HepG2 (cell line): ENCODE results near the gene KCNK6. TPM values are rescaled to one million over a fixed set of nuclear protein-coding genes. Genes with fewer than 3 reads are reported as not detected.

Experiments
- ATAC-seq: fragments of 200-7000 bp; cut with Tn5 transposase; 3 replicates; pipeline ENCODE4 v1.9.1; 2020; ENCODE audit warnings: mild to moderate bottlenecking, moderate library complexity
- BruUV-seq: library from RNA; stranded (reverse); fragments of 400-500 nt; replicated peaks from 2 replicates; lab custom pipeline; 2021; lab: Mats Ljungman, UMichigan
- CTCF ChIA-PET: fragments of 300-600 bp; formaldehyde crosslinking; extraction: SDS; loops from one replicate; lab custom pipeline; 2021; ENCODE audit warnings: low total read pairs, inconsistent platforms, low intra/inter-chr PET ratio; lab: Yijun Ruan, JAX
- POLR2A ChIA-PET: fragments of 350-600 bp; sonication (Branson Sonifier 250); formaldehyde crosslinking; loops from one replicate; lab custom pipeline; 2020; ENCODE audit warnings: antibody characterized with exemption, inconsistent platforms; lab: Yijun Ruan, JAX
- DNase-seq: peaks from one replicate; pipeline ENCODE4 v3.0.0-alpha.2; 2015; ENCODE audit warnings: low spot score
- FAIRE-seq: peaks from 3 replicates; lab custom pipeline; 2011; peaks lifted over from hg19 to GRCh38; lab: Jason Lieb, UNC
- H2AFZ ChIP-seq: one replicate; pipeline ENCODE4 v1.6.1; 2011; ENCODE audit warnings: low read length, inconsistent platforms
- H3K27ac ChIP-seq: fragments of 300-600 bp; 3 replicates; pipeline ENCODE4 v1.8.0; 2011; ENCODE audit warnings: mixed run types, mild to moderate bottlenecking, mixed read lengths, low read length, inconsistent platforms; ENCODE audit not compliant: insufficient read depth; ENCODE audit errors: extremely low read length
- H3K27me3 ChIP-seq, 2 experiments: fragments of 200-600 bp in 1 of 2; 2 replicates in 1 of 2; 3 replicates in 1 of 2; pipeline versions ENCODE4 v1.6.0 to v1.8.0; 2011; ENCODE audit warnings: low read length in 2 of 2, mild to moderate bottlenecking in 2 of 2, moderate library complexity in 2 of 2, inconsistent platforms in 1 of 2; ENCODE audit not compliant: insufficient read depth in 2 of 2, control insufficient read depth in 1 of 2
- H3K36me3 ChIP-seq, 2 experiments: fragments of 200-600 bp in 1 of 2; replicated peaks in 1 of 2; 2 replicates in 1 of 2; 3 replicates in 1 of 2; pipeline versions ENCODE4 v1.5.1 to v1.8.0; 2011; ENCODE audit warnings: low read length in 2 of 2, inconsistent platforms in 1 of 2; ENCODE audit not compliant: insufficient read depth in 2 of 2, control insufficient read depth in 1 of 2
- H3K4me1 ChIP-seq: 2 replicates; pipeline ENCODE4 v1.5.1; 2012; ENCODE audit warnings: low read length, inconsistent platforms; ENCODE audit not compliant: insufficient read depth
- H3K4me2 ChIP-seq: 2 replicates; pipeline ENCODE4 v1.6.0; 2011; ENCODE audit warnings: low read depth, low read length, inconsistent platforms
- H3K4me3 ChIP-seq, 3 experiments: fragments of 200-600 bp in 1 of 3; sonication (generic), shearing (Covaris generic) in 1 of 3; replicated peaks in 1 of 3; 2 replicates each; pipeline ENCODE4 v1.5.1; 2011 to 2016; ENCODE audit warnings: low read length in 3 of 3, inconsistent platforms in 2 of 3, low read depth in 2 of 3, mild to moderate bottlenecking in 2 of 3, control low read depth in 1 of 3, mixed read lengths in 1 of 3; ENCODE audit not compliant: insufficient read depth in 1 of 3
- H3K79me2 ChIP-seq: one replicate; pipeline ENCODE4 v1.6.1; 2011; ENCODE audit warnings: low read length, inconsistent platforms; ENCODE audit not compliant: insufficient read depth
- H3K9ac ChIP-seq: 2 replicates; pipeline ENCODE4 v1.6.0; 2011; ENCODE audit warnings: mild to moderate bottlenecking, low read depth, low read length, inconsistent platforms; ENCODE audit not compliant: insufficient read depth
- H3K9me3 ChIP-seq: 2 replicates; pipeline ENCODE4 v1.5.1; 2012; ENCODE audit warnings: mild to moderate bottlenecking, low read length
- H4K20me1 ChIP-seq: 2 replicates; pipeline ENCODE4 v1.6.0; 2011; ENCODE audit warnings: inconsistent platforms, mild to moderate bottlenecking, low read length, moderate library complexity; ENCODE audit not compliant: insufficient read depth
- ARNT2 ChIP-seq: sonication (generic); formaldehyde crosslinking; IDR thresholded peaks from 2 replicates; pipeline ENCODE4 v1.8.0; 2022; ENCODE audit warnings: mild to moderate bottlenecking, low read depth, missing genetic modification reagents, moderate library complexity
- CHD2 ChIP-seq: IDR thresholded peaks from 2 replicates; pipeline ENCODE4 v1.6.1; 2011; ENCODE audit warnings: low read depth, low read length, improper control_type of control experiment
- ELF4 ChIP-seq: sonication (generic); formaldehyde crosslinking; IDR thresholded peaks from 2 replicates; pipeline ENCODE4 v1.5.0; 2020; ENCODE audit warnings: missing genetic modification reagents, mild to moderate bottlenecking, moderate library complexity, borderline replicate concordance
- MATR3 ChIP-seq: sonication (generic); formaldehyde crosslinking; IDR thresholded peaks from 2 replicates; pipeline ENCODE4 v1.4.0; 2020; ENCODE audit warnings: missing genetic modification reagents
- NR1H2 ChIP-seq: sonication (generic); formaldehyde crosslinking; IDR thresholded peaks from 2 replicates; pipeline ENCODE4 v1.8.1; 2022; ENCODE audit warnings: low read depth, missing genetic modification reagents, borderline replicate concordance
- POLR2A ChIP-seq, 2 experiments: IDR thresholded peaks; 2 replicates each; pipeline ENCODE4 v1.6.1; 2011; ENCODE audit warnings: low read depth in 2 of 2, low read length in 2 of 2, mild to moderate bottlenecking in 1 of 2, moderate library complexity in 1 of 2; ENCODE audit not compliant: insufficient read depth in 1 of 2
- SRSF9 ChIP-seq: fragments of 200-400 bp; formaldehyde crosslinking; IDR thresholded peaks from 2 replicates; pipeline ENCODE4 v1.6.1; 2018; ENCODE audit warnings: borderline replicate concordance, mild to moderate bottlenecking, low read depth, low read length; ENCODE audit not compliant: insufficient read depth, poor library complexity, severe bottlenecking
- SRY ChIP-seq: sonication (generic); formaldehyde crosslinking; IDR thresholded peaks from 2 replicates; pipeline ENCODE4 v1.8.0; 2022; ENCODE audit warnings: mild to moderate bottlenecking, missing genetic modification reagents
- SUZ12 ChIP-seq: fragments of 150-350 bp; IDR thresholded peaks from 2 replicates; pipeline ENCODE4 v1.6.1; 2014; ENCODE audit warnings: low read depth, low read length
- TBX3 ChIP-seq: fragments of 450-650 bp; IDR thresholded peaks from 2 replicates; pipeline ENCODE4 v1.6.1; 2017; ENCODE audit warnings: antibody characterized with exemption, mild to moderate bottlenecking, inconsistent platforms, borderline replicate concordance
- THAP7 ChIP-seq: sonication (generic); formaldehyde crosslinking; IDR thresholded peaks from 2 replicates; pipeline ENCODE4 v1.8.1; 2023; ENCODE audit warnings: mild to moderate bottlenecking, missing genetic modification reagents
- TRIM22 ChIP-seq: fragments of 450-650 bp; IDR thresholded peaks from 2 replicates; pipeline ENCODE4 v1.6.1; 2017
- ZNF20 ChIP-seq: sonication (generic); formaldehyde crosslinking; IDR thresholded peaks from 2 replicates; pipeline ENCODE4 v1.4.0; 2020; ENCODE audit warnings: mild to moderate bottlenecking, moderate library complexity, missing genetic modification reagents
- ZNF282 ChIP-seq: fragments of 450-650 bp; IDR thresholded peaks from 2 replicates; pipeline ENCODE4 v1.6.1; 2018; ENCODE audit not compliant: partially characterized antibody
- ZNF512 ChIP-seq: sonication (generic); formaldehyde crosslinking; IDR thresholded peaks from 2 replicates; pipeline ENCODE4 v1.4.0; 2020; ENCODE audit warnings: mild to moderate bottlenecking, missing genetic modification reagents
- ZNF83 ChIP-seq: sonication (generic); formaldehyde crosslinking; IDR thresholded peaks from 2 replicates; pipeline ENCODE4 v1.4.0; 2020; ENCODE audit warnings: missing genetic modification reagents, mild to moderate bottlenecking, borderline replicate concordance
- ZSCAN12 ChIP-seq: sonication (generic); formaldehyde crosslinking; IDR thresholded peaks from 2 replicates; pipeline ENCODE4 v1.9.0; 2021; ENCODE audit warnings: mild to moderate bottlenecking, missing genetic modification reagents
- WGBS: methylation state at CpG from one replicate; pipeline ENCODE4 v1.1.6; 2017; ENCODE audit warnings: low lambda C conversion rate; 5-methylcytosine and 5-hydroxymethylcytosine counted together
- in situ Hi-C: cut with HindIII; loops from 2 replicates; pipeline ENCODE4 v1.10.0; 2017; ENCODE audit warnings: low pct_unique_long_range_greater_than_20kb; ENCODE audit not compliant: extremely low pct_ligation_motif_present
- intact Hi-C: fragments of 100-400 bp; cut with micrococcal nuclease; formaldehyde crosslinking; loops from one replicate; pipeline ENCODE4 v1.10.0; 2022; ENCODE audit not compliant: unreplicated experiment
- polyA plus RNA-seq, 8 experiments: library from polyadenylated mRNA; depleted of rRNA in 3 of 8; stranded (reverse) in 7 of 8; unstranded in 1 of 8; fragments of >200 nt; fragmentation: Illumina TruSeq in 4 of 8; extraction: Trizol in 4 of 8; gene quantifications; 2 replicates each; pipeline versions ENCODE4 v1.2.1 to v1.2.3, GENCODE V29; 2011 to 2016; ENCODE audit warnings: low read depth in 4 of 8, missing spikeins in 1 of 8, mixed read lengths in 1 of 8; ENCODE audit not compliant: insufficient read depth in 1 of 8
- total RNA-seq, 5 experiments: library from RNA; depleted of rRNA; stranded (reverse); fragments of >200 nt; fragmentation: Illumina TruSeq; extraction: Trizol; gene quantifications; 2 replicates each; pipeline ENCODE4 v1.2.3, GENCODE V29; 2016; ENCODE audit warnings: low read depth in 1 of 5
- TF ChIP-seq, protein P1 (sequence below): sonication (generic); formaldehyde crosslinking; IDR thresholded peaks from 2 replicates; pipeline ENCODE4 v1.4.0; 2020; ENCODE audit warnings: missing genetic modification reagents
- TF ChIP-seq, protein P2 (sequence below): sonication (generic); formaldehyde crosslinking; IDR thresholded peaks from 2 replicates; pipeline ENCODE4 v1.4.0; 2020; ENCODE audit warnings: missing genetic modification reagents, borderline replicate concordance

The KCNK6 gene
- total and polyA plus RNA-seq, 2 of the 13 experiments (the other 11 are each of a cell fraction or from before 2014, with no cell fraction given) = 0.03 TPM; not detected in 1

- TF ChIP-seq SRSF9 (no peak), POLR2A (IDR thresholded peaks at IDR 0.05; ENCODE audit: insufficient read depth in 1 of 2, low read depth in 2 of 2, low read length in 2 of 2) (no peak), ZNF512 (CRISPR knock-in tag) (no peak), CHD2 (no peak), ZNF282 (no peak), ZSCAN12 (CRISPR knock-in tag) (no peak)
- TF ChIP-seq, protein P1, sequence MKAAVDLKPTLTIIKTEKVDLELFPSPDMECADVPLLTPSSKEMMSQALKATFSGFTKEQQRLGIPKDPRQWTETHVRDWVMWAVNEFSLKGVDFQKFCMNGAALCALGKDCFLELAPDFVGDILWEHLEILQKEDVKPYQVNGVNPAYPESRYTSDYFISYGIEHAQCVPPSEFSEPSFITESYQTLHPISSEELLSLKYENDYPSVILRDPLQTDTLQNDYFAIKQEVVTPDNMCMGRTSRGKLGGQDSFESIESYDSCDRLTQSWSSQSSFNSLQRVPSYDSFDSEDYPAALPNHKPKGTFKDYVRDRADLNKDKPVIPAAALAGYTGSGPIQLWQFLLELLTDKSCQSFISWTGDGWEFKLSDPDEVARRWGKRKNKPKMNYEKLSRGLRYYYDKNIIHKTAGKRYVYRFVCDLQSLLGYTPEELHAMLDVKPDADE (CRISPR knock-in tag) = no peak
- TF ChIP-seq, all 625 proteins: peak for 0
Observed at GRCh38 chr19:38317104-38317612, 2.5 kb upstream of the KCNK6 start (continued).

DNA sequence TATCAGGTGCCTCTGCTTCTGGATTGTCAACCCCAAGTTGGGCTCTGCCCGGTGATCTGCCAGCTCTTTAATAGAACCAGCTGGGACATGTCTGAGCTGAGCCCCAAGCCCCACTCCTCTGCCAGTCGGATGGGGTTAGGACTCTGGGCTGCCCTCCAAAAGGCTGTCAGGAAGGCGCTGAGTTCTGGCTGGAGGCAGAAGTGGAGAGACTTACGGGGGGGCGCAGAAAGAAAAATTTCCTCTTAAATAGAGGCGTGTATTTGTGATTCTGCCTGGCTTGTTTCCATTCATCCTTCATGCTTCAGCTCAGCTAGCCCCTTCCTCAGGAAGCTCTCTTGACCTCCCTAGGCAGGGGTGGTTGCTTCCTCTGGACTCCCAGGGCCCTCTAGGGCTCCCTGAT lies 985 bp upstream of the KCNK6 start:
- Histone ChIP-seq H3K27ac (no peak overlapping the region), H3K27me3 (peaks cover 8 to 49% of the 10 kb centered on the region in 2 experiments; a peak in 4 of 5 replicates), H3K4me1 (peaks cover 27% of the 10 kb centered on the region), H3K9ac (no peak overlapping the region), H4K20me1 (no peaks in the 10 kb centered on the region), H3K9me3 (no peaks in the 10 kb centered on the region), H3K4me3 (no peak overlapping the region), H3K4me2 (no peak overlapping the region), H3K36me3 (no peaks in the 10 kb centered on the region), H2AFZ (no peak overlapping the region), H3K79me2 (peaks cover 4% of the 10 kb centered on the region)
- CTCF ChIA-PET = no interaction called here
- in situ Hi-C loops = no loop called here
- DNase-seq = no peak
- no TSS peak for BruUV-seq
- WGBS = 70% methylated on average over 6 of the region's 6 CpGs
- POLR2A ChIA-PET = no interaction called here
- no peak for ATAC-seq
- no peak for FAIRE-seq
- intact Hi-C loops = no loop called here
- TF ChIP-seq TBX3 (no peak), ZNF83 (no peak), MATR3 (CRISPR knock-in tag) (no peak), SUZ12 (no peak), ZNF20 (CRISPR knock-in tag) (no peak), THAP7 (CRISPR knock-in tag) (no peak), NR1H2 (CRISPR knock-in tag) (no peak), SRY (CRISPR knock-in tag) (no peak), TRIM22 (no peak), ELF4 (CRISPR knock-in tag) (no peak), ARNT2 (CRISPR knock-in tag) (no peak)
- TF ChIP-seq, protein P2, sequence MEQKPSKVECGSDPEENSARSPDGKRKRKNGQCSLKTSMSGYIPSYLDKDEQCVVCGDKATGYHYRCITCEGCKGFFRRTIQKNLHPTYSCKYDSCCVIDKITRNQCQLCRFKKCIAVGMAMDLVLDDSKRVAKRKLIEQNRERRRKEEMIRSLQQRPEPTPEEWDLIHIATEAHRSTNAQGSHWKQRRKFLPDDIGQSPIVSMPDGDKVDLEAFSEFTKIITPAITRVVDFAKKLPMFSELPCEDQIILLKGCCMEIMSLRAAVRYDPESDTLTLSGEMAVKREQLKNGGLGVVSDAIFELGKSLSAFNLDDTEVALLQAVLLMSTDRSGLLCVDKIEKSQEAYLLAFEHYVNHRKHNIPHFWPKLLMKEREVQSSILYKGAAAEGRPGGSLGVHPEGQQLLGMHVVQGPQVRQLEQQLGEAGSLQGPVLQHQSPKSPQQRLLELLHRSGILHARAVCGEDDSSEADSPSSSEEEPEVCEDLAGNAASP = no peak
